ENCODE data around the gene SMARCD2. TPM values are rescaled to one million over a fixed set of nuclear protein-coding genes. Genes with fewer than 3 reads are reported as not detected.
A peak's percentile ranks its signal among the peaks of the same experiment; 100 is the strongest.
"Not testable (repeated sequence)": the region's sequence is repeated elsewhere in the genome, so short reads cannot be mapped to it uniquely, and the experiment has no call there.

Gene SMARCD2
- 10 to 100 TPM; 73.0 to 75.8 TPM for total RNA-seq
- long read RNA-seq, transcript SMARCD2-203 (13 exons, 2,716 nt), result major isoform, 192 of 229 reads
- long read RNA-seq, partial matches to known transcripts, result 30 of 229 reads
- long read RNA-seq, other reads (novel, unspliced or antisense), result 7 of 229 reads

DNA sequence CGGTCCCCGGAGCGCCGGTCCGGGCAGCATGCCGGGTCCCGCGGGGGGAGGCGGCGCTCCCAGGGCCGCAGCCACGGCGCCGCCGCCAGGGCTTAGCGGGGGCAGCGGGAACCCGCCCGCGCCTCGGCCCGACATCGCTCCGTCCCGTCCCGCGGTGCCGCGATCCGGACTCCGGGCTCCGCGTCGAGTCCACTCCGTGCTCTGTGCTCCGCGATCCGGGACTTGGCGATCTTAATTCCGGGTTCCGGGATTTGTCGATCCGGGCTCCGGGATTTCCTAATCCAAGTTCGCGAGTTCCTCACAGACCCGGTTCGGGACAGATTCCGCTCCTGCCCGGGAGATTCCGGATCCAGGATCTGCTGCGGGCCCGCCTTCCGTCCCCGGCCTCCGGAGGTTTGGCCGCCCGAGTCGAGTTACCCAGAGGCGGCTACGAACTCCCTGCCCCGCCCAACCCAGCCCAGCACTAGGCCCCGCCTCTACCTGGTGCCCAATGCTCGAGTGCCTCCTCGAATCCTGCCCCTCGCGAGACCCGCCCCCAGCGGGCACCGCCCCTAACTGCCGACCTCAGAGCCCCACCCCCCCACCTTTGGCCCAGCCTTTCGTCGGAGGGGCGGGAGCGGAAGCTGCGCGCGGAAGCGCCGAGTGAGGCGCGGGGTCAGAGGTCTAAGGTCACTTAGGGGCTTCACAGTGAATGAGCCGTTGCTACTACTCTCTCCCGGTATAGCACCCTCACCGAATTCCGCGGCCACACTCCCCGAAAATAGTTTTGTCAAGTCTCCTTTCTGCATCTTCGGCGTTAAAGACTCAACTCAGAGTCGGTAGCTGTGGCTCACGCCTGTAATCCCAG lies at the start of gene SMARCD2:
TSS of gene SMARCD2 (minus strand) at position 146 of the 847 bp plus-strand sequence. CDS start at position 135, 11 bp downstream.
- DNase-seq, result peak; percentile 99
- ATAC-seq, result peak; percentile 83
- intact Hi-C loops (cut with DNase I, micrococcal nuclease), result no loop called here

DNA sequence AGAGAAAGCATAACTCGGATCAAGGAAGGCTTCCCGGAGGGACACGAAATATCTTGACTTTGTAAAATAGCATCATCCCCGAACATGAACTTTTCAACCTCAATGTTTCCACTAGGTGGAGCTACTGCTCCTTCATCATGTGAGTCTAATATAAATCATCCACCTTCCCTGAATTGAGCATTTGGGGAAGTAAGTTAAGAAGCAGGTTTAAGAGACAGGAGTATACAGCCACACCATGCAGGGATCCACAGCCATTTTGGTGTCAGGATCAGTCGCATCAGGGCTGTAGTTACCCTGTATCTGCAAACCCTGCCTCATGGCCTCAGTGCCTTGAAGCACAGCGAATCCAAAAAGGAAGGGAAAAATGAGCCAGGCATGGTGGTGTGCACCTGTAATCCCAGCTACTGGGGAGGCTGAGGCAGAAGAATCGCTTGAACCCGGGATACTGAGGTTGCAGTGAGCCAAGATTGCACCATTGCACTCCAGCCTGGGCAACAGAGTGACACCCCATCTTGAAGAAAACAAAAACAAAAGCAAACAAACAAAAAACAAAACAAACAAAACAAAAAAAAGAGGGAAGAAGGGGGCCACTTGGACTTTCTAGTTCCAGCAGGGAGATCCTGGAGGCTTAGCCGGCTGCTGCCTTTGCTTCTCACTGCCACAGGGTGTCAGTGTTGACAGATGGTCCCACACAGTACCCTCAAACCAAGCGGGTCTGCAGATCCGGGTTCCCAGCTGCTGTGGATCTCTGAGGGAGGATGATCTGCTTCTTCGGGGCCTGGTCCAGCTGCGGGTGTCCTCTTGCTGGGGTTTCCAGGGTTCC lies 46.8 kb upstream of the SMARCD2 start:
- intact Hi-C loops (cut with DNase I, micrococcal nuclease); DNase-seq: not testable (repeated sequence)

DNA sequence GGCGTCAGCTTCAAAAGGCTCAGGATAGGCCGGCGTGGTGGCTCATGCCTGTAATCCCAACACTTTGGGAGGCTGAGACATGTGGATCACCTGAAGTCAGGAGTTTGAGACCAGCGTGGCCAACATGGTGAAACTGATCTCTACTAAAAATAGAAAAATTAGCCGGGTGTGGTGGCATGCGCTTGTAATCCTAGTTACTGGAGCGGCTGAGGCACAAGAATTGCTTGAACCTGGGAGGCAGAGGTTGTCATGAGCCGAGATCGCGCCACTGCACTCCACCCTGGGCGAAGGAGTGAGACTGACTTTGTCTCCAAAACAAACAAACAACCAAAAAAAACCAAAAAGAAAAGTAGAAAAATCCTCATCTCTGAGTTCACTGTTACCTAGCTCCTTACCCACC lies 42.6 kb upstream of the SMARCD2 start:
- intact Hi-C loops (cut with DNase I, micrococcal nuclease); ATAC-seq; DNase-seq: not testable (repeated sequence)

More for the DNA sequence above, 46.8 kb upstream of the SMARCD2 start:
- peak; percentile 57 for ATAC-seq

DNA sequence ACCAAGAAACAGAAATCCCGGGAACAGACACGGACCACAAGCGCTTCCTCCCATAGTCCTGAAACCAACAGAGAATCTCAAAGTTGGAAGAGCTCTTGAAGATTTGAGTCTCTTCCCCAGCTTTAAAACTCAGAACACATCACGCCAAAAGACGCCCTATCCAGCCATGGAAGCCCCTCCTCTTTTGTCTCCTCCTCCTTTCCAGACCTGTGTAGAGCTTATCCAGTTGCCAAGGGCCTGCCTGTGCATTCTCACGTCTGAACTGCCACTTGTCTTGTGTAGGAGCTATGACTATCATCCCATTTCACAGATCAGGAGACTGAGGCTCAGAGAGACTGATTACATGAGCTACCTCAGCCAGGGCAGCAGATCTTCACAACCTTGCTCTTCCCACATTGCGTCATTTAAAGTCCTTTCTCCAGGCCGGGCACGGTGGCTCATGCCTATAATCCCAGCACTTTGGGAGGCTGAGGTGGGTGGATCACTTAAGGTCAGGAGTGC lies 40.2 kb upstream of the SMARCD2 start:
- intact Hi-C loops (cut with DNase I, micrococcal nuclease); ATAC-seq; DNase-seq: not testable (repeated sequence)

DNA sequence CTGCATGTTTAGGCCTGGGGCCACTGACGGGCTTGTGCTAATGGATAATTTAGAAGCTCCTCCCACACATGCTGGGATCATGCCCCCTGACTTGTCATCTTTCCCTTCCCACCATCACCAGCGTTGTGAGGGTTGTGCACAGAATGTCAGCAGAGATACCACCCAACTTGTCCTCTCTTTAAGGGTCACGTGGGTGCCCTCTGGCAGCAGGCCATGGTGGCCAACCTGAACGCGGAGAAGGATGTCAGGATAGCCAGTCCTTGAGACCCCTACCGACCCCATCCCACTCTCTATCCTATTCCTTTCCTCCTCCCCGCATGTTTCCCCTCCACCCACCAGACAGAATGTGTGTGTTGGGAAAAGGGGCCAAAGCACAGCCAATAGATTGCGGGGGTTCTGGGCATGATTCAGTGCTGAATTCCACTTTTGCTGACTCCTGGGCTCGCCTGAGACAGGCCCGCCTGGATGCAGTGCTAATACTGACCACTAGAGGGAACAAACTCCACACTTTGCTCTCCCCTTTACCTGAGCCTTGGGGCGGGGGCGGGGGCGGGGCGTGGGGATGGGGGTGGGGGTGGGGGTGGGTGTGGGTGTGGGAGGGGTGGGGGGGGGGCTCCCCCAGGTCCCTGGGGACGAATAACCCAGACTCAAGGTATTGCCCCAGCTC lies 39.6 kb upstream of the SMARCD2 start, which contains the start of gene GH2:
TSS of gene GH2 (minus strand) at position 10 of the 667 bp plus-strand sequence. CDS start 143 bp downstream, outside the sequence.
- peak; percentile 70 for ATAC-seq
- peak; percentile 32 to 44 for DNase-seq
- intact Hi-C loops (cut with DNase I, micrococcal nuclease), result no loop called here

DNA sequence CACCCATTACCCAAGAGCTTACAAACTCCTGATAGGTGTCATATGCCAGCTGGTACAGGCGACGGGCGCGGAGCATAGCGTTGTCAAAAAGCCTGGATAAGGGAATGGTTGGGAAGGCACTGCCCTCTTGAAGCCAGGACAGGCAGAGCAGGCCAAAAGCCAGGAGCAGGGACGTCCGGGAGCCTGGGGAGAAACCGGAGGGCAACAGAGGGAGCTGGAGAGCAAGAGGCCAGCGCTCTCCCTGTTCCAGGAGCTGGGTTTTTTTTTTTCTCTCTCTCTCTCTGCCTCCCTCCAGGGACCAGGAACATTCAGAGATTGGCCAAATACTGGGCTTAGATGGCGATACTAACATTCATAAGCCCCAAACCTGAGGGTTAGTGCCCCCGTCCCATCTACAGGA lies 38.9 kb upstream of the SMARCD2 start:
- intact Hi-C loops (cut with DNase I, micrococcal nuclease); ATAC-seq; DNase-seq: not testable (repeated sequence)

DNA sequence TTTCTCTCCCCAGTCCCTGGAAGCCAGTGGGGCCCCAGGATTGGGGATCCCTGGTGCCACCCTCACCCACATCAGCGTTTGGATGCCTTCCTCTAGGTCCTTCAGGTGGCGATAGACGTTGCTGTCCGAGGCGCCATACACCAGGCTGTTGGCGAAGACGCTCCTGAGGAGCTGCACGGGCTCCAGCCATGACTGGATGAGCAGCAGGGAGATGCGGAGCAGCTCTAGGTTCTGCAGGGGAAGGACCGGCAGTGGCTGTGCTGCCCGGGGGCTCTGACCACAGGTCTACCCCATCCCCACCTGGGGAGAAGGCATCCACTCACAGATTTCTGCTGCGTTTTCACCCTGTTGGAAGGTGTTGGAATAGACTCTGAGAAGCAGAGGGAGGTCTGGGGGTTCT lies 38.2 kb upstream of the SMARCD2 start:
- intact Hi-C loops (cut with DNase I, micrococcal nuclease), result no loop called here
- DNase-seq, result no peak
- ATAC-seq, result no peak

DNA sequence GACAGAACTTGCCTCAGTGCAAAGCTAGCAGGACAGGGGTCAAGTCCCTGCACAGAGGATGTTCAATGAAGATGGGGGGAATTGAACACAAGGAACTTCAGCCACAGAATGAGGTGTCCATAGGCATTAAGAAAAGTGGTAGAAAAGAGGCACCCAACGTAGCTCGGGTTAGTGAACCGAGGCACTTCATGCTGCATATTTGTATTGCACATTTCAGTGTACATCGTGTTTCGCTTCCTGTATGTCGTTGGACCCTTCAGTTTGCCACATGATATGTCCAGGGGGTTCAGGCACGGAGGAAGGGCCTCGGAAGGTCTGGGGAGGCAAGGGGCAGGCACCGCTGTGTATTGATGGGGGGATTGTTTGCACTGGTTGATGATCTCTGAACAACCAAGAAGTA lies 35.9 kb upstream of the SMARCD2 start:
- DNase-seq; ATAC-seq; intact Hi-C loops (cut with DNase I, micrococcal nuclease): not testable (repeated sequence)

DNA sequence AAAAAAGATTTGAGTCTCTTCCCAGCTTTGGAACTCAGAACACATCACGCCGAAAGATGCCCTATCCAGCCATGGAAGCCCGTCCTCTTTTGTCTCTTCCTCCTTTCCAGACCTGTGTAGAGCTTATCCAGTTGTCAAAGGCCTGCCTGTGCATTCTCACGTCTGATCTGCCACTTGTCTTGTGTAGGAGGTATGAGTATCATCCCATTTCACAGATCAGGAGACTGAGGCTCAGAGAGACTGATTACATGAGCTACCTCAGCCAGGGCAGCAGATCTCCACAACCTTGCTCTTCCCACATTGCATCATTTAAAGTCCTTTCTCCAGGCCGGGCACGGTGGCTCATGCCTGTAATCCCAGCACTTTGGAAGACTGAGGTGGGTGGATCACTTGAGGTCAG lies 32.2 kb upstream of the SMARCD2 start:
- ATAC-seq; DNase-seq; intact Hi-C loops (cut with DNase I, micrococcal nuclease): not testable (repeated sequence)

DNA sequence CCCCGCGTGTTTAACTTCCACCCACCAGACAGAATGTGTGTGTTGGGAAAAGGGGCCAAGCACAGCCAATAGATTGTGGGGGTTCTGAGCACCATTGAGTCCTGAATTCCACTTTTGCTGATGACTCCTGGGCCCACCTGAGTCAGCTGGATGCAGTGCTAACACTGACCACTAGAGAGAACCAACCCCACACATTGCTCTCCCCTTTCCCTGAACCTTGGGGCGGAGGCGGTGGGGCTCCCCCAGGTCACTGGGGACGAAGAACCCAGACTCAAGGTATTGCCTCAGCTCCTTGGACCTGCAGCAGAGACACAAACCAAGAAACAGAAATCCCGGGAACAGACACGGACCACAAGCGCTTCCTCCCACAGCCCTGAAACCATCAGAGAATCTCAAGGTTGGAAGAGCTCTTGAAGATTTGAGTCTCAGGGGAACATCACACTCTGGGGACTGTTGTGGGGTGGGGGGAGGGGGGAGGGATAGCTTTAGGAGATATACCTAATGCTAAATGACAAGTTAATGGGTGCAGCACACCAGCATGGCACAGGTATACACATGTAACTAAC lies 31.7 kb upstream of the SMARCD2 start:
- ATAC-seq; DNase-seq; intact Hi-C loops (cut with DNase I, micrococcal nuclease): not testable (repeated sequence)

DNA sequence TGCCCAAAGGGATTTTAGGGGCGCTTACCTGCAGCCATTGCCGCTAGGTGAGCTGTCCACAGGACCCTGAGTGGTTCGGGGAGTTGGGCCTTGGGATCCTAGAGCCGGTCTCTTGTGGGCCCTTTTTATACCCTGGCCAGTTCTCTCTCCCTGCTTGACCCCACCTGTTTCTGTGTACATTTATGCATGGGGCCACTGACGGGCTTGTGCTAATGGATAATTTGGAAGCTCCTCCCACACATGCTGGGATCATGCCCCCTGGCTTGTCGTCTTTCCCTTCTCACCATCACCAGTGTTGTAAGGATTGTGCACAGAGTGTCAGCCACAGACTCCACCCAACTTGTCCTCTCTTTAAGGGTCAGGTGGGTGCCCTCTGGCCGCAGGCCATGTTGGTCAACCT lies 31.1 kb upstream of the SMARCD2 start, which contains the start of gene CSH2:
TSS of gene CSH2 (minus strand) at position 101 of the 400 bp plus-strand sequence. CDS start at position 38, 63 bp downstream.
- ATAC-seq; intact Hi-C loops (cut with DNase I, micrococcal nuclease); DNase-seq: not testable (repeated sequence)

DNA sequence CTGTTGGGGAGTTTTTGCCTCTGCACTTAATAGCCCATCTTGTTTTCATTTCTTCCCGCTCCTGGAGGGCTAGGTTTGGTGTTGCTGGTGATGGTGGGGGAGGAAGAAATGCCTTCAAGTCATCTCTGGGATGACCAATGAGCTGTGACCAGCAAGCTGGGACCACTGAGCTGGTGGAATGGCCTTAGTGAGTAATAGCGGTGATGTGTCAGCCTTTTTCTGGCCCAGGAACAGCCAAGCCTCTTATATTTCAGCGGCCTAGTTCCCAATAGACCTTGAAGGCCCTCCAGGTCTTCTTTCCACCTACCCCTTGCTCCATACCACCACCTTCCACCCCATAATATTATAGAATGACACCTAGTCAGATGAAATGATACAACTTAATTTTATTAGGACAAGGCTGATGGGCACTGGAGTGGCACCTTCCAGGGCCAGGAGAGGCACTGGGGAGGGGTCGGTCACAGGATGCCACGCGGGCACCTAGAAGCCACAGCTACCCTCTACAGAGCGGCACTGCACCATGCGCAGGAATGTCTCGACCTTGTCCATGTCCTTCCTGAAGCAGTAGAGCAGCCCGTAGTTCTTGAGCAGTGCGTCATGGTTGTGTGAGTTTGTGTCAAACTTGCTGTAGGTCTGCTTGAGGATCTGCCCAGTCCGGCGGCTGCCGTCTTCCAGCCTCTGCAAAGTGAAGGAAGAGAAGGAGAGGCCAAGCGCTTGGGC lies 29.3 kb upstream of the SMARCD2 start:
- DNase-seq; intact Hi-C loops (cut with DNase I, micrococcal nuclease); ATAC-seq: not testable (repeated sequence)

DNA sequence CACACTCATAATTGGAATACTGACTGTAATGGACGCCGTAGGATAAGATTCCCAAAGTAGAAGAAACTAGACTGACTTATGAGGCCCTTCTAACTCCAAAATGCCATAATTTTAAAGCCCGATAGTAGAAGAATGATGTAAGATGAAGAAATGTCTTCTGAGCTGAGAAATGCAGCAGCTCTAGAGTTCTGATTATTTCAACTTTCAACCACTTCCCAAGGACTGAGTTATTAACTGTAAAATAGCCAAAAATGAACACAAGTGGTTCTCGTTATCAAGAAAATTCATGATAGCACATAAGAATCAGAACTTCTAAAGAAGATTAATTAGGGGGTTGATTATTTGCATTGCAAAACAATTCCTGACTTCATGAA lies 27.8 kb upstream of the SMARCD2 start:
- intact Hi-C loops (cut with DNase I, micrococcal nuclease); ATAC-seq; DNase-seq: not testable (repeated sequence)

DNA sequence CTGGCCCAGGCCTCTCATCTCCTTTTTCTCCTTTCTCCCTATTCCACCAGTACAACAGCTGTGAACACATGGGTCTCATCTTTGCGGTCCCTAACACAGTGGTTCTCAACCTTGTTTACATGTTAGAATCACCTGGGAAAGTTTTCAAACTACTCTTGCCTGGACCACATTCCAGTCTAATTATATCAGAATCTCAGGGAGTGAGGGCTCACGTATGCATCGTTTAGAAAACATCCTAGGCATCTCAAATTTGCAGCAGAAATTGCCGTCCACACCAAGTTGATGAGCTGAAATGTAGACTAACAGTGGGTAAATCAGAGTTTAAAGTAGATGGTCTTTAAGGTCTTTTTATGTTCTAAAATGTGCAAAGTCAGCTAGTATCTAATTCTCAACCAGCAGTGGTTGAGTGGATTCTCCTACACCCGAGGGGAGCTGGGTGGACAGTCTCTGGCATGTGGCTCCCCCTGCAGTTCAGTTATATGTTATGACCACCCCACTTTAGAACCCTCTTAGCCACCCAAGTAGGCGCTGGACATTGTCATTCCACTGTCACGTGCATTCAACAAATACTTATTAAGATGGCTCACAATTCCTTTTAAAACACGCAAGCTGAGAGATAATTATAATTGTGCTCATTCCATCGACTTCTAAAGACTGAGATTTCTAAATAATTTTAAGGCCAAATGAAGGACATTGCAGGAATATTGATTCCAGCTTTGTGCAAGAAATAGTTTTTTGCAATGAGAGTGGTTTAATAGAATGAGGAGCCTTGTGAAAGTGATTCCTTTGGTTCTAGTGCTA lies 27.2 kb upstream of the SMARCD2 start:
- ATAC-seq; intact Hi-C loops (cut with DNase I, micrococcal nuclease); DNase-seq: not testable (repeated sequence)

DNA sequence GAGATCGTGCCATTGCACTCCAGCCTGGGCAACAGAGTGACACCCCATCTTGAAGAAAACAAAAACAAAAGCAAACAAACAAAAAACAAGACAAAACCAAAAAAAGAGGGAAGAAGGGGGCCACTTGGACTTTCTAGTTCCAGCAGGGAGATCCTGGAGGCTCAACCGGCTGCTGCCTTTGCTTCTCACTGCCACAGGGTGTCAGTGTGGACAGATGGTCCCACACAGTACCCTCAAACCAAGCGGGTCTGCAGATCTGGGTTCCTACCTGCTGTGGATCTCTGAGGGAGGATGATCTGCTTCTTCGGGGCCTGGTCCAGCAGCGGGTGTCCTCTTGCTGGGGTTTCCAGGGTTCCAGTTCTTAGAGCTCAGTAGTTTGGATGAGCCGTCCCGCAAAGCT lies 24.1 kb upstream of the SMARCD2 start:
- intact Hi-C loops (cut with DNase I, micrococcal nuclease); DNase-seq; ATAC-seq: not testable (repeated sequence)

DNA sequence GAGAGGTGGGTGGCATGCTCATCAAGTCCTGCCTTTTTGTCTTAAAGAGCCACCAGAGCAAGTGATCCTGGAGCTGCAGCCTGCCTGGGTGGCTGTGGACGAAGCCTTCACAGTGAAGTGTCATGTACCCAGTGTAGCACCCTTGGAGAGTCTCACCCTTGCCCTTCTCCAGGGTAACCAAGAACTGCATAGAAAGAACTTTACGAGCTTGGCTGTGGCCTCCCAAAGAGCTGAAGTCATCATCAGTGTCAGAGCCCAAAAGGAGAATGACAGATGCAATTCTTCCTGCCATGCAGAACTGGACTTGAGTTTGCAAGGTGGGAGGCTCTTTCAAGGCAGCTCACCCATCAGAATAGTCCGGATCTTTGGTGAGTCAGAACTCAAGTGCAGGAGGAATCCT lies 16.8 kb upstream of the SMARCD2 start:
- ATAC-seq (no peak), DNase-seq (no peak)
- intact Hi-C loops (cut with DNase I, micrococcal nuclease), result no loop called here

Measured in left colon (tissue), 2 donors.